HepG2 (cell line): ENCODE results near the gene MVP. TPM values are rescaled to one million over a fixed set of nuclear protein-coding genes. Genes with fewer than 3 reads are reported as not detected.

ENCODE experiments used
- ATAC-seq: fragments of 200-7000 bp; cut with Tn5 transposase; 3 replicates; pipeline ENCODE4 v1.9.1; 2020; ENCODE audit warnings: mild to moderate bottlenecking, moderate library complexity
- BruUV-seq: library from RNA; stranded (reverse); fragments of 400-500 nt; replicated peaks from 2 replicates; lab custom pipeline; 2021; lab: Mats Ljungman, UMichigan
- CTCF ChIA-PET: fragments of 300-600 bp; formaldehyde crosslinking; extraction: SDS; loops from one replicate; lab custom pipeline; 2021; ENCODE audit warnings: low total read pairs, inconsistent platforms, low intra/inter-chr PET ratio; lab: Yijun Ruan, JAX
- POLR2A ChIA-PET: fragments of 350-600 bp; sonication (Branson Sonifier 250); formaldehyde crosslinking; loops from one replicate; lab custom pipeline; 2020; ENCODE audit warnings: antibody characterized with exemption, inconsistent platforms; lab: Yijun Ruan, JAX
- DNase-seq: peaks from one replicate; pipeline ENCODE4 v3.0.0-alpha.2; 2015; ENCODE audit warnings: low spot score
- FAIRE-seq: peaks from 3 replicates; lab custom pipeline; 2011; peaks lifted over from hg19 to GRCh38; lab: Jason Lieb, UNC
- H2AFZ ChIP-seq: one replicate; pipeline ENCODE4 v1.6.1; 2011; ENCODE audit warnings: low read length, inconsistent platforms
- H3K27ac ChIP-seq: fragments of 300-600 bp; 3 replicates; pipeline ENCODE4 v1.8.0; 2011; ENCODE audit warnings: mixed run types, mild to moderate bottlenecking, mixed read lengths, low read length, inconsistent platforms; ENCODE audit not compliant: insufficient read depth; ENCODE audit errors: extremely low read length
- H3K27me3 ChIP-seq, 2 experiments: fragments of 200-600 bp in 1 of 2; 2 replicates in 1 of 2; 3 replicates in 1 of 2; pipeline versions ENCODE4 v1.6.0 to v1.8.0; 2011; ENCODE audit warnings: low read length in 2 of 2, mild to moderate bottlenecking in 2 of 2, moderate library complexity in 2 of 2, inconsistent platforms in 1 of 2; ENCODE audit not compliant: insufficient read depth in 2 of 2, control insufficient read depth in 1 of 2
- H3K36me3 ChIP-seq, 2 experiments: fragments of 200-600 bp in 1 of 2; replicated peaks in 1 of 2; 2 replicates in 1 of 2; 3 replicates in 1 of 2; pipeline versions ENCODE4 v1.5.1 to v1.8.0; 2011; ENCODE audit warnings: low read length in 2 of 2, inconsistent platforms in 1 of 2; ENCODE audit not compliant: insufficient read depth in 2 of 2, control insufficient read depth in 1 of 2
- H3K4me1 ChIP-seq: 2 replicates; pipeline ENCODE4 v1.5.1; 2012; ENCODE audit warnings: low read length, inconsistent platforms; ENCODE audit not compliant: insufficient read depth
- H3K4me2 ChIP-seq: 2 replicates; pipeline ENCODE4 v1.6.0; 2011; ENCODE audit warnings: low read depth, low read length, inconsistent platforms
- H3K4me3 ChIP-seq, 3 experiments: fragments of 200-600 bp in 1 of 3; sonication (generic), shearing (Covaris generic) in 1 of 3; replicated peaks in 1 of 3; 2 replicates each; pipeline ENCODE4 v1.5.1; 2011 to 2016; ENCODE audit warnings: low read length in 3 of 3, inconsistent platforms in 2 of 3, low read depth in 2 of 3, mild to moderate bottlenecking in 2 of 3, control low read depth in 1 of 3, mixed read lengths in 1 of 3; ENCODE audit not compliant: insufficient read depth in 1 of 3
- H3K79me2 ChIP-seq: one replicate; pipeline ENCODE4 v1.6.1; 2011; ENCODE audit warnings: low read length, inconsistent platforms; ENCODE audit not compliant: insufficient read depth
- H3K9ac ChIP-seq: 2 replicates; pipeline ENCODE4 v1.6.0; 2011; ENCODE audit warnings: mild to moderate bottlenecking, low read depth, low read length, inconsistent platforms; ENCODE audit not compliant: insufficient read depth
- H3K9me3 ChIP-seq: 2 replicates; pipeline ENCODE4 v1.5.1; 2012; ENCODE audit warnings: mild to moderate bottlenecking, low read length
- H4K20me1 ChIP-seq: 2 replicates; pipeline ENCODE4 v1.6.0; 2011; ENCODE audit warnings: inconsistent platforms, mild to moderate bottlenecking, low read length, moderate library complexity; ENCODE audit not compliant: insufficient read depth
- ISX ChIP-seq: sonication (generic); formaldehyde crosslinking; conservative IDR thresholded peaks from 2 replicates; pipeline ENCODE4 v1.5.0; 2020; ENCODE audit warnings: missing genetic modification reagents
- JARID2 ChIP-seq: sonication (generic); formaldehyde crosslinking; IDR thresholded peaks from 2 replicates; pipeline ENCODE4 v1.8.1; 2023; ENCODE audit warnings: missing genetic modification reagents, inconsistent platforms; ENCODE audit not compliant: insufficient replicate concordance
- JUN ChIP-seq: sonication (generic); formaldehyde crosslinking; IDR thresholded peaks from 2 replicates; pipeline ENCODE4 v1.4.0; 2020; ENCODE audit warnings: mild to moderate bottlenecking, missing genetic modification reagents
- KDM5B ChIP-seq: sonication (generic); formaldehyde crosslinking; IDR thresholded peaks from 2 replicates; pipeline ENCODE4 v1.4.0; 2020; ENCODE audit warnings: missing genetic modification reagents, mild to moderate bottlenecking, borderline replicate concordance
- MTA1 ChIP-seq: sonication (generic); formaldehyde crosslinking; IDR thresholded peaks from 2 replicates; pipeline ENCODE4 v1.4.0; 2020; ENCODE audit warnings: missing genetic modification reagents, mild to moderate bottlenecking, borderline replicate concordance
- MYNN ChIP-seq: sonication (generic); formaldehyde crosslinking; IDR thresholded peaks from 2 replicates; pipeline ENCODE4 v1.4.0; 2020; ENCODE audit warnings: mild to moderate bottlenecking, low read depth, missing genetic modification reagents
- NFRKB ChIP-seq: fragments of 450-650 bp; IDR thresholded peaks from 2 replicates; pipeline ENCODE4 v1.6.1; 2017
- NR2F6 ChIP-seq, 2 experiments: IDR thresholded peaks; 2 replicates each; pipeline ENCODE4 v1.6.1; 2016; ENCODE audit warnings: antibody characterized with exemption in 1 of 2, mild to moderate bottlenecking in 1 of 2
- PPARG ChIP-seq: conservative IDR thresholded peaks from 2 replicates; pipeline ENCODE4 v1.6.1; 2016; ENCODE audit warnings: missing biosample characterization, missing genetic modification reagents
- SRF ChIP-seq: IDR thresholded peaks from 2 replicates; pipeline ENCODE4 v1.6.1; 2011; ENCODE audit warnings: mild to moderate bottlenecking, low read depth, low read length, moderate library complexity
- SRSF9 ChIP-seq: fragments of 200-400 bp; formaldehyde crosslinking; IDR thresholded peaks from 2 replicates; pipeline ENCODE4 v1.6.1; 2018; ENCODE audit warnings: borderline replicate concordance, mild to moderate bottlenecking, low read depth, low read length; ENCODE audit not compliant: insufficient read depth, poor library complexity, severe bottlenecking
- ZNF724P ChIP-seq: sonication (generic); formaldehyde crosslinking; IDR thresholded peaks from 2 replicates; pipeline ENCODE4 v1.8.0; 2022; ENCODE audit warnings: missing genetic modification reagents, borderline replicate concordance
- ZNF790 ChIP-seq: sonication (generic); formaldehyde crosslinking; IDR thresholded peaks from 2 replicates; pipeline ENCODE4 v1.8.0; 2022; ENCODE audit warnings: missing genetic modification reagents, mild to moderate bottlenecking, borderline replicate concordance
- WGBS: methylation state at CpG from one replicate; pipeline ENCODE4 v1.1.6; 2017; ENCODE audit warnings: low lambda C conversion rate; 5-methylcytosine and 5-hydroxymethylcytosine counted together
- in situ Hi-C: cut with HindIII; loops from 2 replicates; pipeline ENCODE4 v1.10.0; 2017; ENCODE audit warnings: low pct_unique_long_range_greater_than_20kb; ENCODE audit not compliant: extremely low pct_ligation_motif_present
- intact Hi-C: fragments of 100-400 bp; cut with micrococcal nuclease; formaldehyde crosslinking; loops from one replicate; pipeline ENCODE4 v1.10.0; 2022; ENCODE audit not compliant: unreplicated experiment
- polyA plus RNA-seq, 8 experiments: library from polyadenylated mRNA; depleted of rRNA in 3 of 8; stranded (reverse) in 7 of 8; unstranded in 1 of 8; fragments of >200 nt; fragmentation: Illumina TruSeq in 4 of 8; extraction: Trizol in 4 of 8; gene quantifications; 2 replicates each; pipeline versions ENCODE4 v1.2.1 to v1.2.3, GENCODE V29; 2011 to 2016; ENCODE audit warnings: low read depth in 4 of 8, missing spikeins in 1 of 8, mixed read lengths in 1 of 8; ENCODE audit not compliant: insufficient read depth in 1 of 8
- total RNA-seq, 5 experiments: library from RNA; depleted of rRNA; stranded (reverse); fragments of >200 nt; fragmentation: Illumina TruSeq; extraction: Trizol; gene quantifications; 2 replicates each; pipeline ENCODE4 v1.2.3, GENCODE V29; 2016; ENCODE audit warnings: low read depth in 1 of 5
- TF ChIP-seq, protein P1 (sequence below): sonication (generic); formaldehyde crosslinking; IDR thresholded peaks from 2 replicates; pipeline ENCODE4 v1.4.0; 2020; ENCODE audit warnings: missing genetic modification reagents, borderline replicate concordance
- TF ChIP-seq, protein P2 (sequence below): sonication (generic); formaldehyde crosslinking; conservative IDR thresholded peaks from 2 replicates; pipeline ENCODE4 v1.8.0; 2022; ENCODE audit warnings: low read depth, missing genetic modification reagents
- TF ChIP-seq, protein P3 (sequence below): sonication (generic); formaldehyde crosslinking; IDR thresholded peaks from 2 replicates; pipeline ENCODE4 v1.5.0; 2020; ENCODE audit warnings: mild to moderate bottlenecking, missing genetic modification reagents, borderline replicate concordance

Gene MVP
- total and polyA plus RNA-seq, 2 of the 13 experiments (the other 11 are each of a cell fraction or from before 2014, with no cell fraction given): 22.9 to 43.5 TPM

DNA sequence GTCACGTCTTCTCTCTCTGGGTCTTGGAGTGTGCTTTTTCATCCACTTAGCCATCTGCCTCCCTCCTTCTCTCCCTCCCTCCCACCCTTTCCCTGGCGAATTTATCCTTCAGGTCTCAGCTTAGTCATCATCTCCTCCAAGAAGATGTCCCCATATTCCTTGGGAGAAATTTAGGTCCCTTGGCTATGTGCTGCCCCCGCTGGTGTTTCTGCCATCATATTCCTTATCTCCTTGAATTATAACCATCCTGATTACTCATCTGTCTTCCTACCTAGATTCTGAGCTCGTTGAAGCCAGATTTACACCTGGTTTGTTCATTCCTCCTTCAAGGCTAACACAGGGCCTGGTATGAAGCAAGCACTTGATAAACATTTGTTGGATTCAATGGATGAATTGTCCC is 74.1 kb downstream of the MVP start (continued):
- TF ChIP-seq MYNN (CRISPR knock-in tag): no peak
- TF ChIP-seq ZNF790: no peak
- TF ChIP-seq JARID2 (CRISPR knock-in tag): no peak
- no peak for TF ChIP-seq PPARG (CRISPR knock-in tag)
- TF ChIP-seq SRSF9: no peak
- no peak for TF ChIP-seq ISX (CRISPR knock-in tag)
- no peak for TF ChIP-seq NFRKB

DNA sequence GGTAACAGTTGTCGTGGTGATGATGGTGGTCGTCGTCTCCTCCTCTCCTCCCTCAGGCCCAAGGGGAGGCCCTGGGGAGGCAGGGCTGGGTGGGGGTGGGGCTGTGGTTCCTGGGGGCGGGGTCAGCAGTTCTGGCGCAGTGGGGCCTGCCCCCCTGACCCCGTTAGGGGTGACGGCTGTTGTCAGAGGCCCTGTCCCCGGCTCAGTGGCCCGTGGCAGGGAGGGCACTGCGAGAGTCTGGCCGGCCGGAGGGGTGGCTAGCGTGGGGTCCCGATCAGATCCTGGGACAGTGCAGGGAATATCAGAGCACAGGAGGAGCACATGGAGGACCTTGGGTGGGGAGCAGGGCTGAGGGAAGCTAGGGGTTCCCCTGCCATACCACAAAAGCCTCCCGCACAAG is 76.6 kb downstream of the MVP start:
- H2AFZ ChIP-seq: no peak overlapping the region
- DNase-seq: no peak
- H3K27me3 ChIP-seq: no peaks in the 10 kb centered on the region; a peak in 1 of 5 replicates
- peaks cover 5% of the 10 kb centered on the region; the same call in 1 of the 2 replicates for H4K20me1 ChIP-seq
- 92% methylated on average over 8 of the region's 15 CpGs for WGBS
- H3K27ac ChIP-seq: no peak overlapping the region
- intact Hi-C loops (no loop called here), in situ Hi-C loops (no loop called here)
- H3K9ac ChIP-seq: no peak overlapping the region
- no peak overlapping the region for H3K4me3 ChIP-seq
- FAIRE-seq: no peak
- no peaks in the 10 kb centered on the region for H3K36me3 ChIP-seq
- no peak overlapping the region for H3K4me2 ChIP-seq
- peaks cover 9% of the 10 kb centered on the region for H3K79me2 ChIP-seq
- POLR2A ChIA-PET: no interaction called here
- peaks cover 49% of the 10 kb centered on the region for H3K4me1 ChIP-seq
- no TSS peak for BruUV-seq
- no peak for ATAC-seq
- CTCF ChIA-PET: no interaction called here
- no peaks in the 10 kb centered on the region for H3K9me3 ChIP-seq
- TF ChIP-seq JUN: no peak
- TF ChIP-seq, protein P1, sequence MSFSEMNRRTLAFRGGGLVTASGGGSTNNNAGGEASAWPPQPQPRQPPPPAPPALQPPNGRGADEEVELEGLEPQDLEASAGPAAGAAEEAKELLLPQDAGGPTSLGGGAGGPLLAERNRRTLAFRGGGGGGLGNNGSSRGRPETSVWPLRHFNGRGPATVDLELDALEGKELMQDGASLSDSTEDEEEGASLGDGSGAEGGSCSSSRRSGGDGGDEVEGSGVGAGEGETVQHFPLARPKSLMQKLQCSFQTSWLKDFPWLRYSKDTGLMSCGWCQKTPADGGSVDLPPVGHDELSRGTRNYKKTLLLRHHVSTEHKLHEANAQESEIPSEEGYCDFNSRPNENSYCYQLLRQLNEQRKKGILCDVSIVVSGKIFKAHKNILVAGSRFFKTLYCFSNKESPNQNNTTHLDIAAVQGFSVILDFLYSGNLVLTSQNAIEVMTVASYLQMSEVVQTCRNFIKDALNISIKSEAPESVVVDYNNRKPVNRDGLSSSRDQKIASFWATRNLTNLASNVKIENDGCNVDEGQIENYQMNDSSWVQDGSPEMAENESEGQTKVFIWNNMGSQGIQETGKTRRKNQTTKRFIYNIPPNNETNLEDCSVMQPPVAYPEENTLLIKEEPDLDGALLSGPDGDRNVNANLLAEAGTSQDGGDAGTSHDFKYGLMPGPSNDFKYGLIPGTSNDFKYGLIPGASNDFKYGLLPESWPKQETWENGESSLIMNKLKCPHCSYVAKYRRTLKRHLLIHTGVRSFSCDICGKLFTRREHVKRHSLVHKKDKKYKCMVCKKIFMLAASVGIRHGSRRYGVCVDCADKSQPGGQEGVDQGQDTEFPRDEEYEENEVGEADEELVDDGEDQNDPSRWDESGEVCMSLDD: no peak
- TF ChIP-seq SRF: no peak
- no peak for TF ChIP-seq NR2F6 (IDR thresholded peaks at IDR 0.05)
- TF ChIP-seq NR2F6 (CRISPR knock-in tag; IDR thresholded peaks at IDR 0.05): no peak
- TF ChIP-seq, protein P2, sequence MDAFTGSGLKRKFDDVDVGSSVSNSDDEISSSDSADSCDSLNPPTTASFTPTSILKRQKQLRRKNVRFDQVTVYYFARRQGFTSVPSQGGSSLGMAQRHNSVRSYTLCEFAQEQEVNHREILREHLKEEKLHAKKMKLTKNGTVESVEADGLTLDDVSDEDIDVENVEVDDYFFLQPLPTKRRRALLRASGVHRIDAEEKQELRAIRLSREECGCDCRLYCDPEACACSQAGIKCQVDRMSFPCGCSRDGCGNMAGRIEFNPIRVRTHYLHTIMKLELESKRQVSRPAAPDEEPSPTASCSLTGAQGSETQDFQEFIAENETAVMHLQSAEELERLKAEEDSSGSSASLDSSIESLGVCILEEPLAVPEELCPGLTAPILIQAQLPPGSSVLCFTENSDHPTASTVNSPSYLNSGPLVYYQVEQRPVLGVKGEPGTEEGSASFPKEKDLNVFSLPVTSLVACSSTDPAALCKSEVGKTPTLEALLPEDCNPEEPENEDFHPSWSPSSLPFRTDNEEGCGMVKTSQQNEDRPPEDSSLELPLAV (CRISPR knock-in tag): no peak
- TF ChIP-seq KDM5B (CRISPR knock-in tag): no peak
- TF ChIP-seq ZNF724P: no peak
- TF ChIP-seq MTA1 (CRISPR knock-in tag): no peak
- TF ChIP-seq, protein P3, sequence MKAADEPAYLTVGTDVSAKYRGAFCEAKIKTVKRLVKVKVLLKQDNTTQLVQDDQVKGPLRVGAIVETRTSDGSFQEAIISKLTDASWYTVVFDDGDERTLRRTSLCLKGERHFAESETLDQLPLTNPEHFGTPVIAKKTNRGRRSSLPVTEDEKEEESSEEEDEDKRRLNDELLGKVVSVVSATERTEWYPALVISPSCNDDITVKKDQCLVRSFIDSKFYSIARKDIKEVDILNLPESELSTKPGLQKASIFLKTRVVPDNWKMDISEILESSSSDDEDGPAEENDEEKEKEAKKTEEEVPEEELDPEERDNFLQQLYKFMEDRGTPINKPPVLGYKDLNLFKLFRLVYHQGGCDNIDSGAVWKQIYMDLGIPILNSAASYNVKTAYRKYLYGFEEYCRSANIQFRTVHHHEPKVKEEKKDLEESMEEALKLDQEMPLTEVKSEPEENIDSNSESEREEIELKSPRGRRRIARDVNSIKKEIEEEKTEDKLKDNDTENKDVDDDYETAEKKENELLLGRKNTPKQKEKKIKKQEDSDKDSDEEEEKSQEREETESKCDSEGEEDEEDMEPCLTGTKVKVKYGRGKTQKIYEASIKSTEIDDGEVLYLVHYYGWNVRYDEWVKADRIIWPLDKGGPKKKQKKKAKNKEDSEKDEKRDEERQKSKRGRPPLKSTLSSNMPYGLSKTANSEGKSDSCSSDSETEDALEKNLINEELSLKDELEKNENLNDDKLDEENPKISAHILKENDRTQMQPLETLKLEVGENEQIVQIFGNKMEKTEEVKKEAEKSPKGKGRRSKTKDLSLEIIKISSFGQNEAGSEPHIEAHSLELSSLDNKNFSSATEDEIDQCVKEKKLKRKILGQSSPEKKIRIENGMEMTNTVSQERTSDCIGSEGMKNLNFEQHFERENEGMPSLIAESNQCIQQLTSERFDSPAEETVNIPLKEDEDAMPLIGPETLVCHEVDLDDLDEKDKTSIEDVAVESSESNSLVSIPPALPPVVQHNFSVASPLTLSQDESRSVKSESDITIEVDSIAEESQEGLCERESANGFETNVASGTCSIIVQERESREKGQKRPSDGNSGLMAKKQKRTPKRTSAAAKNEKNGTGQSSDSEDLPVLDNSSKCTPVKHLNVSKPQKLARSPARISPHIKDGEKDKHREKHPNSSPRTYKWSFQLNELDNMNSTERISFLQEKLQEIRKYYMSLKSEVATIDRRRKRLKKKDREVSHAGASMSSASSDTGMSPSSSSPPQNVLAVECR (CRISPR knock-in tag): no peak
